Neural cell (in vitro differentiated cells): ENCODE results near the gene PSMB7. TPM values are rescaled to one million over a fixed set of nuclear protein-coding genes. Genes with fewer than 3 reads are reported as not detected.

ENCODE experiments used
- H2AFZ ChIP-seq: fragments of 200-600, 300-800 bp; sonication (generic), shearing (Covaris generic); 2 replicates; pipeline ENCODE4 v1.6.0; 2014; ENCODE audit warnings: low read depth, mild to moderate bottlenecking, antibody characterized with exemption, low read length, moderate library complexity
- H3F3A ChIP-seq: fragments of 200-600 bp; shearing (Covaris generic); 2 replicates; pipeline ENCODE4 v1.6.1; 2016; ENCODE audit warnings: mild to moderate bottlenecking, moderate library complexity, mixed read lengths, antibody characterized with exemption, low read length; ENCODE audit not compliant: insufficient read depth, poor library complexity, severe bottlenecking
- H3K27ac ChIP-seq: fragments of 200-600, 300-800 bp; sonication (generic), shearing (Covaris generic); 2 replicates; pipeline ENCODE4 v1.5.1; 2014; ENCODE audit warnings: mild to moderate bottlenecking, low read length, moderate library complexity
- H3K27me3 ChIP-seq: fragments of 300-800, 200-600 bp; sonication (generic), shearing (Covaris generic); 2 replicates; pipeline ENCODE4 v1.6.0; 2014; ENCODE audit warnings: mild to moderate bottlenecking, low read depth, low read length, moderate library complexity; ENCODE audit not compliant: insufficient read depth
- H3K36me3 ChIP-seq: fragments of 300-800, 200-600 bp; sonication (generic), shearing (Covaris generic); 2 replicates; pipeline ENCODE4 v1.5.1; 2014; ENCODE audit warnings: mild to moderate bottlenecking, antibody characterized with exemption, low read length, moderate library complexity; ENCODE audit not compliant: insufficient read depth
- H3K4me2 ChIP-seq: fragments of 300-800, 200-600 bp; sonication (generic), shearing (Covaris generic); 2 replicates; pipeline ENCODE4 v1.6.0; 2014; ENCODE audit warnings: mild to moderate bottlenecking, low read length
- H3K4me3 ChIP-seq: fragments of 300-800, 200-600 bp; sonication (generic), shearing (Covaris generic); 2 replicates; pipeline ENCODE4 v1.5.1; 2014; ENCODE audit warnings: mild to moderate bottlenecking, low read length, moderate library complexity
- H3K79me2 ChIP-seq: fragments of 200-600 bp; shearing (Covaris generic); replicated peaks from 2 replicates; pipeline ENCODE4 v1.6.0; 2014; ENCODE audit warnings: mild to moderate bottlenecking, low read length, moderate library complexity; ENCODE audit not compliant: insufficient read depth
- H3K9ac ChIP-seq: fragments of 300-800, 200-600 bp; sonication (generic), shearing (Covaris generic); 2 replicates; pipeline ENCODE4 v1.6.1; 2016; ENCODE audit warnings: mild to moderate bottlenecking, low read length, mixed read lengths
- H3K9me2 ChIP-seq: fragments of 200-600 bp; shearing (Covaris generic); 2 replicates; pipeline ENCODE4 v1.6.1; 2016; ENCODE audit warnings: mild to moderate bottlenecking, low read length, mixed read lengths; ENCODE audit not compliant: insufficient read depth
- H3K9me3 ChIP-seq: fragments of 200-600, 300-800 bp; sonication (generic), shearing (Covaris generic); 2 replicates; pipeline ENCODE4 v1.6.1; 2016; ENCODE audit warnings: mild to moderate bottlenecking, mixed run types, low read length, moderate library complexity, mixed read lengths
- H4K20me1 ChIP-seq: fragments of 200-600 bp; shearing (Covaris generic); 2 replicates; pipeline ENCODE4 v1.6.1; 2016; ENCODE audit warnings: mild to moderate bottlenecking, mixed run types; ENCODE audit not compliant: insufficient read depth
- CTCF ChIP-seq: fragments of 450-650 bp; IDR thresholded peaks from 2 replicates; pipeline ENCODE4 v1.5.1; 2014; ENCODE audit warnings: antibody characterized with exemption, mild to moderate bottlenecking, moderate library complexity; ENCODE audit not compliant: poor library complexity, severe bottlenecking
- EP300 ChIP-seq: fragments of 450-650 bp; conservative IDR thresholded peaks from 2 replicates; pipeline ENCODE4 v1.6.1; 2014; ENCODE audit warnings: antibody characterized with exemption, mild to moderate bottlenecking, moderate library complexity; ENCODE audit not compliant: poor library complexity, severe bottlenecking
- EZH2 ChIP-seq: fragments of 200-600, 300-800 bp; shearing (Covaris generic), sonication (generic); IDR thresholded peaks from 2 replicates; pipeline ENCODE4 v1.6.1; 2014; ENCODE audit warnings: antibody characterized with exemption, low read length, borderline replicate concordance, mild to moderate bottlenecking; ENCODE audit not compliant: insufficient read depth, poor library complexity, severe bottlenecking
- MXI1 ChIP-seq: fragments of 450-650 bp; conservative IDR thresholded peaks from 2 replicates; pipeline ENCODE4 v1.6.1; 2014; ENCODE audit warnings: antibody characterized with exemption, mild to moderate bottlenecking; ENCODE audit not compliant: poor library complexity, severe bottlenecking
- POLR2AphosphoS5 ChIP-seq: IDR thresholded peaks from 2 replicates; pipeline ENCODE4 v1.6.1; 2012
- RAD21 ChIP-seq: fragments of 450-650 bp; conservative IDR thresholded peaks from 2 replicates; pipeline ENCODE4 v1.6.1; 2014; ENCODE audit warnings: antibody characterized with exemption, mild to moderate bottlenecking, moderate library complexity
- REST ChIP-seq: IDR thresholded peaks from 2 replicates; pipeline ENCODE4 v1.6.1; 2012; ENCODE audit warnings: borderline replicate concordance
- SMC3 ChIP-seq: fragments of 450-650 bp; conservative IDR thresholded peaks from 2 replicates; pipeline ENCODE4 v1.6.1; 2014; ENCODE audit warnings: antibody characterized with exemption, mild to moderate bottlenecking, moderate library complexity; ENCODE audit not compliant: poor library complexity
- TAF1 ChIP-seq: IDR thresholded peaks from 2 replicates; pipeline ENCODE4 v1.6.1; 2012; ENCODE audit warnings: low read depth
- polyA plus RNA-seq: library from polyadenylated mRNA; depleted of rRNA; stranded (reverse); fragments of >200 nt; gene quantifications from 2 replicates; pipeline ENCODE4 v1.2.3, GENCODE V29; 2014

PSMB7 gene
- polyA plus RNA-seq, 1 donor from 2014 or later, result 363 TPM

- TF ChIP-seq RAD21, result no peak
- TF ChIP-seq REST, result no peak
- TF ChIP-seq EZH2, result no peak
- TF ChIP-seq EP300, result no peak
- Histone ChIP-seq H4K20me1 (no peaks in the 10 kb centered on the region), H3K36me3 (peaks cover 5% of the 10 kb centered on the region), H3K9me2 (no peaks in the 10 kb centered on the region), H3K79me2 (peaks cover 9% of the 10 kb centered on the region), H3K4me3 (no peak overlapping the region), H3K4me2 (no peak overlapping the region), H3K27me3 (no peaks in the 10 kb centered on the region), H3F3A (no peaks in the 10 kb centered on the region), H3K9me3 (no peaks in the 10 kb centered on the region), H3K9ac (no peak overlapping the region), H2AFZ (no peak overlapping the region), H3K27ac (no peak overlapping the region)
Observed at GRCh38 chr9:124357721-124358361, 57.4 kb downstream of the PSMB7 start.

GRCh38 chr9:124356745-124357390 is 58.4 kb downstream of the PSMB7 start:
- H3K36me3 ChIP-seq, result peaks cover 5% of the 10 kb centered on the region
- H3K9ac ChIP-seq, result no peak overlapping the region
- no peaks in the 10 kb centered on the region for H3F3A ChIP-seq
- TF ChIP-seq MXI1, result no peak
- no peak for TF ChIP-seq EZH2
- TF ChIP-seq EP300, result no peak
- no peaks in the 10 kb centered on the region for H4K20me1 ChIP-seq
- no peak overlapping the region for H3K4me2 ChIP-seq
- H3K27me3 ChIP-seq, result no peaks in the 10 kb centered on the region
- H3K79me2 ChIP-seq, result peaks cover 9% of the 10 kb centered on the region
- H3K27ac ChIP-seq, result no peak overlapping the region
- H2AFZ ChIP-seq, result no peak overlapping the region
- H3K4me3 ChIP-seq, result no peak overlapping the region
- no peaks in the 10 kb centered on the region for H3K9me3 ChIP-seq
- no peaks in the 10 kb centered on the region for H3K9me2 ChIP-seq

GRCh38 chr9:124355941-124356744 is 59.1 kb downstream of the PSMB7 start:
- H3K79me2 ChIP-seq, result peaks cover 9% of the 10 kb centered on the region
- peaks cover 5% of the 10 kb centered on the region for H3K36me3 ChIP-seq
- no peaks in the 10 kb centered on the region for H3K27me3 ChIP-seq
- no peak overlapping the region for H3K4me3 ChIP-seq
- no peaks in the 10 kb centered on the region for H4K20me1 ChIP-seq
- H3K9ac ChIP-seq, result no peak overlapping the region
- no peaks in the 10 kb centered on the region for H3K9me3 ChIP-seq
- no peak overlapping the region for H3K4me2 ChIP-seq
- TF ChIP-seq REST (no peak), EZH2 (no peak), RAD21 (no peak), CTCF (no peak), TAF1 (no peak), MXI1 (no peak), POLR2AphosphoS5 (no peak), SMC3 (no peak), EP300 (no peak)
- H3K27ac ChIP-seq, result no peak overlapping the region
- H3K9me2 ChIP-seq, result no peaks in the 10 kb centered on the region
- no peak overlapping the region for H2AFZ ChIP-seq
- no peaks in the 10 kb centered on the region for H3F3A ChIP-seq
